Measurements from ENCODE around the gene P2RY1.

DNA sequence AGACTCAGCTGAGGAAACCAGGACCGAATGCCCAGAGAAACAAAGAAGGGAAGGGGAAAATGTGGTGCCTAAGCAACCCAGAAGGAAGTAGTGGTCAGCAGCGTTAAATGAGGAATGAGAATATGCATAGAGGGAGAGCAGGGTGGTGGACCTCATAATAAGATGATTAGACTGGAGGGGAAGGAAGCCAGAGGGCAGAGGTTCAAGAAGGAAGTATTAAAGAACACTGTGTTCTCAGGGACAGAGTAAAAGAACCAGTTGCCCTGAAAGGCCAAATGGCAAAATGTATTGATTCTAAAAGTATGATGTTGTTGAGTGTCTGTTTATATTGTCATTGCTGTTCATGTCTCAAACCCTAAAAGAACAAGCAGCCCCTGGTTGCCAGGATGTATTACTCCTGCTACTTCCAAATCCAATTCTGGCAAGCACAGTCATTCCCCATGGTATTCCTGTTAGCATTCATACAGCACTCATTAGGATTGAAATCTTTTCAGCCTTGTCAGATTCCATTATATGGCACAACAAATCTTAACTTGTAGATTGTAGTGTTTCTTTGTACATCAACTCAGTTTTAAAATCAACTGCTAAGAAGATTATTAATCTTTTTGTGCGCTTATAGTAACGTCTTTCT, 23.4 kb downstream of the P2RY1 start:
- TF ChIP-seq, protein P1, sequence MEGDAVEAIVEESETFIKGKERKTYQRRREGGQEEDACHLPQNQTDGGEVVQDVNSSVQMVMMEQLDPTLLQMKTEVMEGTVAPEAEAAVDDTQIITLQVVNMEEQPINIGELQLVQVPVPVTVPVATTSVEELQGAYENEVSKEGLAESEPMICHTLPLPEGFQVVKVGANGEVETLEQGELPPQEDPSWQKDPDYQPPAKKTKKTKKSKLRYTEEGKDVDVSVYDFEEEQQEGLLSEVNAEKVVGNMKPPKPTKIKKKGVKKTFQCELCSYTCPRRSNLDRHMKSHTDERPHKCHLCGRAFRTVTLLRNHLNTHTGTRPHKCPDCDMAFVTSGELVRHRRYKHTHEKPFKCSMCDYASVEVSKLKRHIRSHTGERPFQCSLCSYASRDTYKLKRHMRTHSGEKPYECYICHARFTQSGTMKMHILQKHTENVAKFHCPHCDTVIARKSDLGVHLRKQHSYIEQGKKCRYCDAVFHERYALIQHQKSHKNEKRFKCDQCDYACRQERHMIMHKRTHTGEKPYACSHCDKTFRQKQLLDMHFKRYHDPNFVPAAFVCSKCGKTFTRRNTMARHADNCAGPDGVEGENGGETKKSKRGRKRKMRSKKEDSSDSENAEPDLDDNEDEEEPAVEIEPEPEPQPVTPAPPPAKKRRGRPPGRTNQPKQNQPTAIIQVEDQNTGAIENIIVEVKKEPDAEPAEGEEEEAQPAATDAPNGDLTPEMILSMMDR (conservative IDR thresholded peaks at IDR 0.05; ENCODE audit: low read depth, low read length): no peak
- TF ChIP-seq CHD1 (IDR thresholded peaks at IDR 0.05; ENCODE audit: low read depth, low read length) (no peak), RAD21 (IDR thresholded peaks at IDR 0.05; ENCODE audit: low read length) (no peak), CEBPB (IDR thresholded peaks at IDR 0.05; ENCODE audit: low read depth, low read length) (no peak), MXI1 (IDR thresholded peaks at IDR 0.05; ENCODE audit: borderline replicate concordance, low read depth, low read length) (no peak), POLR2A (IDR thresholded peaks at IDR 0.05; ENCODE audit: low read depth, low read length) (no peak), MAFK (IDR thresholded peaks at IDR 0.05; ENCODE audit: low read depth, low read length) (no peak), MAZ (IDR thresholded peaks at IDR 0.05; ENCODE audit: borderline replicate concordance, low read depth, low read length) (no peak), SMC3 (IDR thresholded peaks at IDR 0.05; ENCODE audit: low read depth, low read length) (no peak)
- TF ChIP-seq, protein P2, sequence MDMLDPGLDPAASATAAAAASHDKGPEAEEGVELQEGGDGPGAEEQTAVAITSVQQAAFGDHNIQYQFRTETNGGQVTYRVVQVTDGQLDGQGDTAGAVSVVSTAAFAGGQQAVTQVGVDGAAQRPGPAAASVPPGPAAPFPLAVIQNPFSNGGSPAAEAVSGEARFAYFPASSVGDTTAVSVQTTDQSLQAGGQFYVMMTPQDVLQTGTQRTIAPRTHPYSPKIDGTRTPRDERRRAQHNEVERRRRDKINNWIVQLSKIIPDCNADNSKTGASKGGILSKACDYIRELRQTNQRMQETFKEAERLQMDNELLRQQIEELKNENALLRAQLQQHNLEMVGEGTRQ (IDR thresholded peaks at IDR 0.05; ENCODE audit: low read depth, low read length): no peak
